HG03097 (cell line): ENCODE data around the gene NUTM2E.
"Not testable (repeated sequence)": the region's sequence is repeated elsewhere in the genome, so short reads cannot be mapped to it uniquely, and the experiment has no call there.

Experiments used
- ATAC-seq: cut with Tn5 transposase; IDR thresholded peaks from one replicate; pipeline ENCODE4 v1.9.1; 2021; ENCODE audit not compliant: unreplicated experiment, low FRiP score

NUTM2E gene

GRCh38 chr10:79826496-79827215, at the start of gene NUTM2E:
TSS of gene NUTM2E (plus strand) at chr10:79826739. CDS start at chr10:79841741, 15,002 bp downstream.
- ATAC-seq: peak; percentile 90

GRCh38 chr10:79777997-79778396, 48.5 kb upstream of the NUTM2E start:
- not testable (repeated sequence) for ATAC-seq

GRCh38 chr10:79779310-79779938, 47.1 kb upstream of the NUTM2E start:
- ATAC-seq: peak; percentile 77

GRCh38 chr10:79779992-79780391, 46.5 kb upstream of the NUTM2E start:
- not testable (repeated sequence) for ATAC-seq

GRCh38 chr10:79781584-79781983, 45.0 kb upstream of the NUTM2E start:
- ATAC-seq: not testable (repeated sequence)

GRCh38 chr10:79787455-79787952, 39.0 kb upstream of the NUTM2E start:
- ATAC-seq: not testable (repeated sequence)

- ATAC-seq: not testable (repeated sequence)
These were observed 37.2 kb upstream of the NUTM2E start for GRCh38 chr10:79789351-79789750.

- not testable (repeated sequence) for ATAC-seq
These were observed 34.5 kb upstream of the NUTM2E start for GRCh38 chr10:79791906-79792517.

GRCh38 chr10:79799337-79799736, 27.2 kb upstream of the NUTM2E start:
- not testable (repeated sequence) for ATAC-seq

GRCh38 chr10:79805857-79806256, 20.7 kb upstream of the NUTM2E start:
- ATAC-seq: not testable (repeated sequence)

GRCh38 chr10:79811895-79812294, 14.6 kb upstream of the NUTM2E start:
- ATAC-seq: not testable (repeated sequence)

- not testable (repeated sequence) for ATAC-seq
These were observed 10.2 kb upstream of the NUTM2E start for GRCh38 chr10:79816290-79816689.

- ATAC-seq: not testable (repeated sequence)
These were observed 3.2 kb upstream of the NUTM2E start for GRCh38 chr10:79823387-79823786.

- ATAC-seq: peak; percentile 23
These were observed 940 bp upstream of the NUTM2E start for GRCh38 chr10:79825587-79826011.

- ATAC-seq: not testable (repeated sequence)
These were observed 426 bp upstream of the NUTM2E start for GRCh38 chr10:79826131-79826495.

- not testable (repeated sequence) for ATAC-seq
These were observed 7.3 kb downstream of the NUTM2E start for GRCh38 chr10:79833833-79834232.

GRCh38 chr10:79835891-79836290, 9.4 kb downstream of the NUTM2E start:
- not testable (repeated sequence) for ATAC-seq

- ATAC-seq: not testable (repeated sequence)
These were observed 10.4 kb downstream of the NUTM2E start for GRCh38 chr10:79836891-79837290.

GRCh38 chr10:79838441-79838840, 11.9 kb downstream of the NUTM2E start:
- not testable (repeated sequence) for ATAC-seq

- not testable (repeated sequence) for ATAC-seq
These were observed 26.8 kb downstream of the NUTM2E start for GRCh38 chr10:79853191-79853854.

- ATAC-seq: not testable (repeated sequence)
These were observed 35.7 kb downstream of the NUTM2E start for GRCh38 chr10:79862269-79862668.
